Measurements from ENCODE around the gene EFS.

- TF ChIP-seq RAD21 (IDR thresholded peaks at IDR 0.05 in 1 of 2, conservative IDR thresholded peaks at IDR 0.05 in 1 of 2; ENCODE audit: low read depth in 2 of 2, low read length in 2 of 2), result no peak
- TF ChIP-seq POLR2AphosphoS5 (IDR thresholded peaks at IDR 0.05; ENCODE audit: low read depth, low read length), result no peak
- no peak for TF ChIP-seq CHD2 (IDR thresholded peaks at IDR 0.05; ENCODE audit: low read length)
- TF ChIP-seq TCF12 (IDR thresholded peaks at IDR 0.05; ENCODE audit: low read depth, low read length), result no peak
- no peak for TF ChIP-seq JUND (IDR thresholded peaks at IDR 0.05; ENCODE audit: low read length)
- no peak for TF ChIP-seq MAFK (IDR thresholded peaks at IDR 0.05; ENCODE audit: low read depth, low read length)
- TF ChIP-seq BACH1 (IDR thresholded peaks at IDR 0.05; ENCODE audit: low read length), result no peak
- TF ChIP-seq TAF1 (IDR thresholded peaks at IDR 0.05; ENCODE audit: low read depth, low read length), result no peak
- TF ChIP-seq CTCF (IDR thresholded peaks at IDR 0.05; ENCODE audit: control extremely low read depth in 1 of 3, insufficient read depth in 1 of 3, low read depth in 1 of 3, low read length in 3 of 3), result no peak
- TF ChIP-seq BRCA1 (IDR thresholded peaks at IDR 0.05; ENCODE audit: low read depth, low read length), result no peak
- TF ChIP-seq EP300 (IDR thresholded peaks at IDR 0.05; ENCODE audit: borderline replicate concordance in 1 of 2, low read depth in 2 of 2, low read length in 2 of 2), result no peak
- no peak; a peak in 1 of 3 replicates for TF ChIP-seq POLR2A (IDR thresholded peaks at IDR 0.05; ENCODE audit: control extremely low read depth in 1 of 2, low read depth in 2 of 2, low read length in 2 of 2)
- TF ChIP-seq NRF1 (IDR thresholded peaks at IDR 0.05; ENCODE audit: low read depth, low read length), result no peak
- no peak for TF ChIP-seq USF2 (IDR thresholded peaks at IDR 0.05; ENCODE audit: low read length)
Observed at GRCh38 chr14:23355871-23356435, 9.0 kb downstream of the EFS start.
